GM13977 (cell line): Measurements from ENCODE around the gene JMY.
"Not testable (repeated sequence)": the region's sequence is repeated elsewhere in the genome, so short reads cannot be mapped to it uniquely, and the experiment has no call there.

Source experiments
- DNase-seq: peaks from one replicate; pipeline ENCODE4 v3.0.0; 2012; ENCODE audit warnings: low spot score
- CTCF ChIP-seq: IDR thresholded peaks from 2 replicates; pipeline ENCODE4 v1.5.1; 2012; ENCODE audit warnings: mild to moderate bottlenecking, control low read depth; ENCODE audit not compliant: insufficient read depth; ENCODE audit errors: extremely low read depth, missing control alignments
- in situ Hi-C: fragments of 300-500 bp; cut with MboI; formaldehyde crosslinking; loops from one replicate; pipeline ENCODE4 v1.12.0; 2022; ENCODE audit warnings: low sequenced_read_pairs, low pct_unique_long_range_greater_than_20kb, mixed read lengths, inconsistent platforms; ENCODE audit not compliant: unreplicated experiment

Gene JMY

GRCh38 chr5:79243224-79243623 lies 7.3 kb downstream of the JMY start:
- in situ Hi-C loops = no loop called here
- no peak for TF ChIP-seq CTCF
- no peak for DNase-seq

- in situ Hi-C loops, DNase-seq: not testable (repeated sequence)
Observed at GRCh38 chr5:79254067-79254466, 18.1 kb downstream of the JMY start.

- TF ChIP-seq CTCF = peak; percentile 48
- in situ Hi-C loops = no loop called here
Observed at GRCh38 chr5:79255786-79256557, 20.0 kb downstream of the JMY start.

GRCh38 chr5:79256563-79256962 lies 20.6 kb downstream of the JMY start:
- TF ChIP-seq CTCF = no peak
- DNase-seq = no peak
- in situ Hi-C loops = no loop called here

More at GRCh38 chr5:79255786-79256557, 20.0 kb downstream of the JMY start:
- no peak for DNase-seq

- in situ Hi-C loops = no loop called here
- no peak for DNase-seq
- TF ChIP-seq CTCF = no peak
Observed at GRCh38 chr5:79257314-79257713, 21.4 kb downstream of the JMY start.

GRCh38 chr5:79258801-79259200 lies 22.9 kb downstream of the JMY start:
- TF ChIP-seq CTCF = no peak
- in situ Hi-C loops = no loop called here
- no peak for DNase-seq

GRCh38 chr5:79259383-79259782 lies 23.5 kb downstream of the JMY start:
- no peak for DNase-seq
- in situ Hi-C loops = no loop called here
- TF ChIP-seq CTCF = no peak
